OCI-M1 (cell line): ENCODE data around the gene FAP.

ENCODE experiments used
- DNase-seq: peaks from one replicate; lab custom pipeline; 2025; lab: John Stamatoyannopoulos, UW

The FAP gene

GRCh38 chr2:162243294-162243693 is at the start of gene FAP:
Gene FAP, minus strand, starts transcription at chr2:162243445. Its CDS starts 118 bp downstream, at chr2:162243327.
- no peak for DNase-seq

GRCh38 chr2:162291748-162292147 is 48.5 kb upstream of the FAP start:
- no peak for DNase-seq

GRCh38 chr2:162282765-162283425 is 39.6 kb upstream of the FAP start:
- no peak for DNase-seq

GRCh38 chr2:162280654-162281053 is 37.4 kb upstream of the FAP start:
- no peak for DNase-seq

- no peak for DNase-seq
Observed at GRCh38 chr2:162277381-162277780, 34.1 kb upstream of the FAP start.

GRCh38 chr2:162267996-162268395 is 24.8 kb upstream of the FAP start:
- no peak for DNase-seq

GRCh38 chr2:162267496-162267895 is 24.3 kb upstream of the FAP start:
- no peak for DNase-seq

GRCh38 chr2:162266460-162266760 is 23.2 kb upstream of the FAP start:
- no peak for DNase-seq

GRCh38 chr2:162265666-162266459 is 22.6 kb upstream of the FAP start:
- DNase-seq, result no peak

GRCh38 chr2:162261032-162261945 is 18.0 kb upstream of the FAP start:
- peak; percentile 45 for DNase-seq

GRCh38 chr2:162258686-162259085 is 15.4 kb upstream of the FAP start:
- no peak for DNase-seq

GRCh38 chr2:162258169-162258568 is 14.9 kb upstream of the FAP start:
- DNase-seq, result no peak

GRCh38 chr2:162257425-162257824 is 14.2 kb upstream of the FAP start:
- DNase-seq, result no peak

- no peak for DNase-seq
Observed at GRCh38 chr2:162256591-162256991, 13.3 kb upstream of the FAP start.

GRCh38 chr2:162254236-162254871 is 11.1 kb upstream of the FAP start:
- no peak for DNase-seq

GRCh38 chr2:162253435-162253834 is 10.2 kb upstream of the FAP start:
- DNase-seq, result no peak

- no peak for DNase-seq
Observed at GRCh38 chr2:162252153-162252552, 8.9 kb upstream of the FAP start.

- DNase-seq, result no peak
Observed at GRCh38 chr2:162245781-162246180, 2.5 kb upstream of the FAP start.

GRCh38 chr2:162245061-162245460 is 1.8 kb upstream of the FAP start:
- no peak for DNase-seq

GRCh38 chr2:162244541-162245031 is 1.3 kb upstream of the FAP start:
- DNase-seq, result no peak

- DNase-seq, result no peak
Observed at GRCh38 chr2:162243715-162244114, 470 bp upstream of the FAP start.
